Measurements from ENCODE around the gene SRSF12. TPM values are rescaled to one million over a fixed set of nuclear protein-coding genes. Genes with fewer than 3 reads are reported as not detected.

SRSF12 gene
- total and polyA plus RNA-seq, 2 donors (not counting 1 experiment from before 2014, with no cell fraction given), result 0.10 to 0.33 TPM

- Histone ChIP-seq H3K4me2 (ENCODE audit: extremely low read depth, insufficient read depth, low read length) (no peak overlapping the region), H3K79me2 (ENCODE audit: control insufficient read depth, insufficient read depth, low read length) (no peaks in the 10 kb centered on the region), H3K36me3 (ENCODE audit: control insufficient read depth, insufficient read depth, low read length) (no peaks in the 10 kb centered on the region), H3K27me3 (ENCODE audit: control insufficient read depth, insufficient read depth, low read length) (no peaks in the 10 kb centered on the region), H3K27ac (ENCODE audit: insufficient read depth, low read length) (no peak overlapping the region), H4K20me1 (ENCODE audit: control insufficient read depth, extremely low read depth, insufficient read depth, low read length) (no peaks in the 10 kb centered on the region), H3K4me3 (replicated peaks in 1 of 4; ENCODE audit: control extremely low read depth in 1 of 4, insufficient read depth in 1 of 4, low read depth in 3 of 4, low read length in 4 of 4) (no peak overlapping the region), H3K9ac (ENCODE audit: insufficient read depth, low read length) (no peak overlapping the region), H3K9me3 (ENCODE audit: control insufficient read depth, insufficient read depth, low read depth, low read length) (no peaks in the 10 kb centered on the region), H2AFZ (ENCODE audit: low read length) (no peak overlapping the region), H3K4me1 (ENCODE audit: control insufficient read depth, extremely low read depth, insufficient read depth, low read length) (peaks cover 2% of the 10 kb centered on the region)
- DNase-seq (ENCODE audit: low read depth in 2 of 2), result no peak
- TF ChIP-seq CTCF (conservative IDR thresholded peaks at IDR 0.05 in 1 of 2, IDR thresholded peaks at IDR 0.05 in 1 of 2; ENCODE audit: low read depth in 1 of 2, low read length in 2 of 2), result no peak
- TF ChIP-seq EZH2 (IDR thresholded peaks at IDR 0.05; ENCODE audit: low read length, missing control alignments), result no peak
These were observed 63.7 kb downstream of the SRSF12 start for GRCh38 chr6:89054208-89054607.

DNA sequence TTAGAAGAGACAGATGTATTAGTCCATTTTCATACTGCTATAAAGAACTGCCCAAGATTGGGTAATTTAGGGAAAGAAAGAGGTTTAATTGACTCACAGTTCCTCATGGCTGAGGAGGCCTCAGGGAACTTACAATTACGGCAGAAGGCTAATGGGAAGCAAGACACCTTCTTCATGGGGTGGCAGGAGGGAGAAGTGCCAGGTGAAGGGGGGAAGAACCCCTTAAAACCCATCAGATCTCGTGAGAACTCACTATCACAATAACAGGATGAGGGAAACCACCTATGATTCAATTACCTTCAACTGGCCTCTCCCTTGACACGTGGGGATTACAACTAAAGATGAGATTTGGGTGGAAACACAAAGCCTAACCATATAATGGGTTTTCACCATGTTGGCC is 66.2 kb downstream of the SRSF12 start:
- no peak for TF ChIP-seq EZH2 (IDR thresholded peaks at IDR 0.05; ENCODE audit: low read length, missing control alignments)
- TF ChIP-seq CTCF (conservative IDR thresholded peaks at IDR 0.05 in 1 of 2, IDR thresholded peaks at IDR 0.05 in 1 of 2; ENCODE audit: low read depth in 1 of 2, low read length in 2 of 2), result no peak
- H3K4me1 ChIP-seq (ENCODE audit: control insufficient read depth, extremely low read depth, insufficient read depth, low read length), result peaks cover 2% of the 10 kb centered on the region

GRCh38 chr6:89050697-89051096 is 67.2 kb downstream of the SRSF12 start:
- no peak overlapping the region for H3K9ac ChIP-seq (ENCODE audit: insufficient read depth, low read length)
- H3K4me3 ChIP-seq (replicated peaks in 1 of 4; ENCODE audit: control extremely low read depth in 1 of 4, insufficient read depth in 1 of 4, low read depth in 3 of 4, low read length in 4 of 4), result no peak overlapping the region
- no peak overlapping the region for H3K27ac ChIP-seq (ENCODE audit: insufficient read depth, low read length)
- H2AFZ ChIP-seq (ENCODE audit: low read length), result no peak overlapping the region
- no peak overlapping the region for H3K4me2 ChIP-seq (ENCODE audit: extremely low read depth, insufficient read depth, low read length)
- no peak for DNase-seq (ENCODE audit: low read depth in 2 of 2)
- H4K20me1 ChIP-seq (ENCODE audit: control insufficient read depth, extremely low read depth, insufficient read depth, low read length), result no peaks in the 10 kb centered on the region
- no peaks in the 10 kb centered on the region for H3K9me3 ChIP-seq (ENCODE audit: control insufficient read depth, insufficient read depth, low read depth, low read length)
- peaks cover 2% of the 10 kb centered on the region for H3K4me1 ChIP-seq (ENCODE audit: control insufficient read depth, extremely low read depth, insufficient read depth, low read length)
- H3K27me3 ChIP-seq (ENCODE audit: control insufficient read depth, insufficient read depth, low read length), result no peaks in the 10 kb centered on the region
- no peak for TF ChIP-seq CTCF (conservative IDR thresholded peaks at IDR 0.05 in 1 of 2, IDR thresholded peaks at IDR 0.05 in 1 of 2; ENCODE audit: low read depth in 1 of 2, low read length in 2 of 2)
- no peak for TF ChIP-seq EZH2 (IDR thresholded peaks at IDR 0.05; ENCODE audit: low read length, missing control alignments)
- H3K79me2 ChIP-seq (ENCODE audit: control insufficient read depth, insufficient read depth, low read length), result no peaks in the 10 kb centered on the region
- no peaks in the 10 kb centered on the region for H3K36me3 ChIP-seq (ENCODE audit: control insufficient read depth, insufficient read depth, low read length)

More for the DNA sequence above, 66.2 kb downstream of the SRSF12 start:
- H3K4me2 ChIP-seq (ENCODE audit: extremely low read depth, insufficient read depth, low read length), result no peak overlapping the region
- H3K27me3 ChIP-seq (ENCODE audit: control insufficient read depth, insufficient read depth, low read length), result no peaks in the 10 kb centered on the region
- H3K9ac ChIP-seq (ENCODE audit: insufficient read depth, low read length), result no peak overlapping the region
- no peaks in the 10 kb centered on the region for H3K36me3 ChIP-seq (ENCODE audit: control insufficient read depth, insufficient read depth, low read length)
- H4K20me1 ChIP-seq (ENCODE audit: control insufficient read depth, extremely low read depth, insufficient read depth, low read length), result no peaks in the 10 kb centered on the region
- no peaks in the 10 kb centered on the region for H3K79me2 ChIP-seq (ENCODE audit: control insufficient read depth, insufficient read depth, low read length)
- H3K27ac ChIP-seq (ENCODE audit: insufficient read depth, low read length), result no peak overlapping the region
- DNase-seq (ENCODE audit: low read depth in 2 of 2), result no peak
- no peak overlapping the region for H3K4me3 ChIP-seq (replicated peaks in 1 of 4; ENCODE audit: control extremely low read depth in 1 of 4, insufficient read depth in 1 of 4, low read depth in 3 of 4, low read length in 4 of 4)
- H2AFZ ChIP-seq (ENCODE audit: low read length), result no peak overlapping the region
- H3K9me3 ChIP-seq (ENCODE audit: control insufficient read depth, insufficient read depth, low read depth, low read length), result no peaks in the 10 kb centered on the region

Data from fibroblast of lung (primary cell).